Suprapubic skin (tissue), 4 donors: Measurements from ENCODE around the gene SLC9A9. TPM values are rescaled to one million over a fixed set of nuclear protein-coding genes. Genes with fewer than 3 reads are reported as not detected.

Experiments used
- DNase-seq, 2 donors: peaks; one replicate each; pipeline ENCODE4 v3.0.0-alpha.2; 2019; ENCODE audit warnings: low spot score in 2 of 2
- H3K27ac ChIP-seq: fragments of 200-600 bp; sonication (generic); one replicate; pipeline ENCODE4 v1.5.1; 2019
- H3K27me3 ChIP-seq: fragments of 200-600 bp; sonication (generic); one replicate; pipeline ENCODE4 v1.5.1; 2019
- H3K36me3 ChIP-seq: fragments of 200-600 bp; sonication (generic); one replicate; pipeline ENCODE4 v1.5.1; 2019
- H3K4me1 ChIP-seq: fragments of 200-600 bp; sonication (generic); one replicate; pipeline ENCODE4 v1.5.1; 2019
- H3K4me3 ChIP-seq: fragments of 200-600 bp; sonication (generic); one replicate; pipeline ENCODE4 v1.5.1; 2019; ENCODE audit warnings: mild to moderate bottlenecking
- H3K9me3 ChIP-seq: fragments of 200-600 bp; sonication (generic); one replicate; pipeline ENCODE4 v1.5.1; 2019
- CTCF ChIP-seq, 2 donors: fragments of 200-600 bp in 1 of 2; fragments of 450-650 bp in 1 of 2; sonication (generic) in 1 of 2; IDR thresholded peaks; one replicate each; pipeline ENCODE4 v1.5.1; 2016 to 2019; ENCODE audit warnings: antibody characterized with exemption in 2 of 2, mild to moderate bottlenecking in 1 of 2, moderate library complexity in 1 of 2
- EP300 ChIP-seq: sonication (generic); formaldehyde crosslinking; IDR thresholded peaks from one replicate; pipeline ENCODE4 v1.6.1; 2017; ENCODE audit warnings: antibody characterized with exemption
- POLR2A ChIP-seq, 2 donors: fragments of 450-650 bp; IDR thresholded peaks; one replicate each; pipeline ENCODE4 v1.6.1; 2017; ENCODE audit warnings: antibody characterized with exemption in 2 of 2, mild to moderate bottlenecking in 2 of 2, moderate library complexity in 2 of 2
- POLR2AphosphoS5 ChIP-seq, 3 donors: sonication (generic); formaldehyde crosslinking; IDR thresholded peaks; one replicate each; pipeline ENCODE4 v1.6.1; 2017; ENCODE audit warnings: antibody characterized with exemption in 3 of 3
- WGBS: methylation state at CpG from one replicate; pipeline ENCODE4 v1.1.5; 2018; 5-methylcytosine and 5-hydroxymethylcytosine counted together
- total RNA-seq, 4 donors: library from RNA; depleted of rRNA; stranded (reverse); fragments of >200 nt; gene quantifications; one replicate each; pipeline ENCODE4 v1.1.0, GENCODE V29; 2016

The SLC9A9 gene
- total RNA-seq, 4 donors from 2014 or later = 16.6 to 51.0 (median 30.0) TPM

- no peak for TF ChIP-seq POLR2AphosphoS5 (IDR thresholded peaks at IDR 0.05)
- TF ChIP-seq POLR2A (IDR thresholded peaks at IDR 0.05) = no peak
- TF ChIP-seq EP300 = no peak
- no peak for DNase-seq
- WGBS = 72% methylated on average over 3 of the region's 3 CpGs
- no peak overlapping the region for H3K4me3 ChIP-seq
- H3K9me3 ChIP-seq = no peaks in the 10 kb centered on the region
- no peaks in the 10 kb centered on the region for H3K36me3 ChIP-seq
- no peaks in the 10 kb centered on the region for H3K27me3 ChIP-seq
- H3K27ac ChIP-seq = no peak overlapping the region
- H3K4me1 ChIP-seq = peaks cover 10% of the 10 kb centered on the region
Measured at GRCh38 chr3:143363276-143363675, 485.0 kb downstream of the SLC9A9 start.

- peaks cover 10% of the 10 kb centered on the region for H3K4me1 ChIP-seq
- H3K27me3 ChIP-seq = no peaks in the 10 kb centered on the region
- TF ChIP-seq POLR2A (IDR thresholded peaks at IDR 0.05) (no peak), EP300 (no peak), CTCF (IDR thresholded peaks at IDR 0.05) (no peak), POLR2AphosphoS5 (IDR thresholded peaks at IDR 0.05) (no peak)
- no peak overlapping the region for H3K4me3 ChIP-seq
- no peak for DNase-seq
- H3K36me3 ChIP-seq = no peaks in the 10 kb centered on the region
- no peaks in the 10 kb centered on the region for H3K9me3 ChIP-seq
- WGBS = 90% methylated on average over 2 of the region's 2 CpGs
- H3K27ac ChIP-seq = no peak overlapping the region
Measured at GRCh38 chr3:143362115-143362991, 485.9 kb downstream of the SLC9A9 start.

GRCh38 chr3:143361589-143361988 is 486.7 kb downstream of the SLC9A9 start:
- TF ChIP-seq EP300 (no peak), POLR2AphosphoS5 (IDR thresholded peaks at IDR 0.05) (no peak), POLR2A (IDR thresholded peaks at IDR 0.05) (no peak), CTCF (IDR thresholded peaks at IDR 0.05) (no peak)
- WGBS = 96% methylated on average over 2 of the region's 2 CpGs
- H3K4me3 ChIP-seq = no peak overlapping the region
- H3K36me3 ChIP-seq = no peaks in the 10 kb centered on the region
- H3K9me3 ChIP-seq = no peaks in the 10 kb centered on the region
- no peak overlapping the region for H3K27ac ChIP-seq
- peaks cover 10% of the 10 kb centered on the region for H3K4me1 ChIP-seq
- no peaks in the 10 kb centered on the region for H3K27me3 ChIP-seq
- no peak for DNase-seq

GRCh38 chr3:143360244-143360643 is 488.0 kb downstream of the SLC9A9 start:
- no peak for TF ChIP-seq EP300
- no peak for TF ChIP-seq POLR2A (IDR thresholded peaks at IDR 0.05)
- no peak for TF ChIP-seq POLR2AphosphoS5 (IDR thresholded peaks at IDR 0.05)
- TF ChIP-seq CTCF (IDR thresholded peaks at IDR 0.05) = no peak

GRCh38 chr3:143358793-143359491 is 489.3 kb downstream of the SLC9A9 start:
- TF ChIP-seq POLR2A (IDR thresholded peaks at IDR 0.05) (no peak), POLR2AphosphoS5 (IDR thresholded peaks at IDR 0.05) (no peak), CTCF (IDR thresholded peaks at IDR 0.05) (no peak), EP300 (no peak)
- no peak for DNase-seq

More at GRCh38 chr3:143360244-143360643, 488.0 kb downstream of the SLC9A9 start:
- Histone ChIP-seq H3K36me3 (no peaks in the 10 kb centered on the region), H3K27ac (no peak overlapping the region), H3K4me3 (no peak overlapping the region), H3K4me1 (peaks cover 10% of the 10 kb centered on the region), H3K9me3 (no peaks in the 10 kb centered on the region), H3K27me3 (no peaks in the 10 kb centered on the region)
- 46% methylated on average over 2 of the region's 2 CpGs for WGBS
- no peak for DNase-seq

More at GRCh38 chr3:143358793-143359491, 489.3 kb downstream of the SLC9A9 start:
- Histone ChIP-seq H3K4me1 (peaks cover 10% of the 10 kb centered on the region), H3K9me3 (no peaks in the 10 kb centered on the region), H3K4me3 (no peak overlapping the region), H3K27ac (peak overlapping the region; percentile 37), H3K36me3 (no peaks in the 10 kb centered on the region), H3K27me3 (no peaks in the 10 kb centered on the region)
- 78% methylated on average over 4 of the region's 4 CpGs for WGBS
